NOMO-1 (cell line): ENCODE results near the gene OR2T35.

ENCODE experiments used
- DNase-seq, 2 experiments: peaks; one replicate each; lab custom pipeline; 2025; ENCODE audit not compliant: unreplicated experiment in 2 of 2; lab: John Stamatoyannopoulos, UW

OR2T35 gene

GRCh38 chr1:248627971-248628844, 16.9 kb downstream of the OR2T35 start:
- DNase-seq, result no peak

GRCh38 chr1:248625971-248626370, 19.1 kb downstream of the OR2T35 start:
- no peak for DNase-seq

GRCh38 chr1:248625166-248625565, 19.9 kb downstream of the OR2T35 start:
- DNase-seq, result no peak

- peak; percentile 17 to 82 for DNase-seq
These were observed 22.5 kb downstream of the OR2T35 start for GRCh38 chr1:248622570-248623001.

GRCh38 chr1:248621770-248622169, 23.3 kb downstream of the OR2T35 start:
- DNase-seq, result no peak

GRCh38 chr1:248618878-248619277, 26.2 kb downstream of the OR2T35 start:
- peak in 1 of 2 experiments; percentile 51 for DNase-seq

- DNase-seq, result no peak
These were observed 27.0 kb downstream of the OR2T35 start for GRCh38 chr1:248618119-248618518.

GRCh38 chr1:248613742-248614141, 31.3 kb downstream of the OR2T35 start:
- DNase-seq, result no peak

- DNase-seq, result no peak
These were observed 33.1 kb downstream of the OR2T35 start for GRCh38 chr1:248611883-248612414.

- DNase-seq, result no peak
These were observed 34.8 kb downstream of the OR2T35 start for GRCh38 chr1:248610301-248610700.

GRCh38 chr1:248599396-248599795, 45.7 kb downstream of the OR2T35 start:
- no peak for DNase-seq

GRCh38 chr1:248597589-248597988, 47.5 kb downstream of the OR2T35 start, which contains the start of gene OR2T10:
OR2T10 (minus strand) TSS chr1:248597700; CDS start chr1:248593768, 3,932 bp downstream.
- DNase-seq, result no peak

GRCh38 chr1:248596615-248597014, 48.5 kb downstream of the OR2T35 start:
- DNase-seq, result no peak

- DNase-seq, result no peak
These were observed 51.9 kb downstream of the OR2T35 start for GRCh38 chr1:248593226-248593625.

- DNase-seq, result no peak
These were observed 52.4 kb downstream of the OR2T35 start for GRCh38 chr1:248592655-248593054.

- no peak for DNase-seq
These were observed 55.0 kb downstream of the OR2T35 start for GRCh38 chr1:248590055-248590454.

GRCh38 chr1:248589334-248589733, 55.7 kb downstream of the OR2T35 start:
- DNase-seq, result no peak
